Sigmoid colon (tissue), 7 donors: Measurements from ENCODE around the gene IGF2BP3. TPM values are rescaled to one million over a fixed set of nuclear protein-coding genes. Genes with fewer than 3 reads are reported as not detected.

Experiments
- DNase-seq: peaks from one replicate; pipeline ENCODE4 v3.0.0-alpha.2; 2019
- H3K27ac ChIP-seq, 4 donors: fragments of 200-600 bp; sonication (generic); one replicate each; pipeline ENCODE4 v1.5.1; 2016 to 2019; ENCODE audit warnings: mild to moderate bottlenecking in 1 of 4
- H3K27me3 ChIP-seq, 3 donors: fragments of 200-600 bp; sonication (generic); one replicate each; pipeline ENCODE4 v1.5.1; 2019; ENCODE audit warnings: mild to moderate bottlenecking in 1 of 3
- H3K36me3 ChIP-seq, 4 donors: fragments of 200-600 bp; sonication (generic); one replicate each; pipeline ENCODE4 v1.5.1; 2016 to 2019
- H3K4me1 ChIP-seq, 4 donors: fragments of 200-600 bp; sonication (generic); one replicate each; pipeline ENCODE4 v1.5.1; 2017 to 2019
- H3K4me3 ChIP-seq, 4 donors: fragments of 200-600 bp; sonication (generic); one replicate each; pipeline ENCODE4 v1.5.1; 2017 to 2019; ENCODE audit warnings: mild to moderate bottlenecking in 2 of 4, moderate library complexity in 1 of 4
- H3K9me3 ChIP-seq, 4 donors: fragments of 200-600 bp in 3 of 4; sonication (generic) in 3 of 4; one replicate each; pipeline versions ENCODE4 v1.5.1 to v1.6.1; 2013 to 2019
- CTCF ChIP-seq, 4 experiments: fragments of 450-650 bp in 3 of 4; fragments of 200-600 bp in 1 of 4; IDR thresholded peaks; one replicate each; pipeline ENCODE4 v1.5.1; 2016 to 2019; ENCODE audit warnings: antibody characterized with exemption in 4 of 4, mild to moderate bottlenecking in 3 of 4, moderate library complexity in 2 of 4
- EP300 ChIP-seq, 4 donors: sonication (generic); formaldehyde crosslinking; IDR thresholded peaks; one replicate each; pipeline ENCODE4 v1.6.1; 2017; ENCODE audit warnings: antibody characterized with exemption in 4 of 4
- POLR2A ChIP-seq, 2 donors: fragments of 450-650 bp; IDR thresholded peaks; one replicate each; pipeline ENCODE4 v1.6.1; 2016; ENCODE audit warnings: antibody characterized with exemption in 2 of 2, mild to moderate bottlenecking in 2 of 2, moderate library complexity in 2 of 2
- POLR2AphosphoS5 ChIP-seq, 4 donors: sonication (generic); formaldehyde crosslinking; IDR thresholded peaks; one replicate each; pipeline ENCODE4 v1.6.1; 2017; ENCODE audit warnings: antibody characterized with exemption in 4 of 4
- WGBS, 2 donors: extraction: QIAGEN DNeasy Blood & Tissue Kit; methylation state at CpG; one replicate each; pipeline ENCODE4 v1.1.7; 2013; 5-methylcytosine and 5-hydroxymethylcytosine counted together
- intact Hi-C: fragments of 100-400 bp; cut with DNase I; formaldehyde crosslinking; loops from one replicate; pipeline ENCODE4 v1.15.1; 2023
- polyA plus RNA-seq, 3 donors: library from polyadenylated mRNA; stranded (reverse); fragments of 200-250 nt; gene quantifications; one replicate each; pipeline ENCODE4 v1.2.3, GENCODE V29; 2013
- total RNA-seq, 4 donors: library from RNA; depleted of rRNA; stranded (reverse); fragments of >200 nt; gene quantifications; one replicate each; pipeline ENCODE4 v1.1.0, GENCODE V29; 2016
- donor health status: healthy with polysubstance abuse.
- donor health status: Bipolar disorder and iron deficiency.
- donor health status: healthy.

Gene IGF2BP3
- total and polyA plus RNA-seq, 7 donors: under 0.01 to 1.9 (median 1.2) TPM; not detected in 2

GRCh38 chr7:23338439-23338838 lies 131.9 kb downstream of the IGF2BP3 start:
- DNase-seq: no peak
- Histone ChIP-seq H3K4me1 (peaks cover 0 to 7% (median 3%) of the 10 kb centered on the region in 4 donors), H3K27me3 (no peaks in the 10 kb centered on the region), H3K27ac (no peak overlapping the region), H3K4me3 (no peak overlapping the region), H3K36me3 (no peaks in the 10 kb centered on the region), H3K9me3 (peaks cover 0 to 5% (median 0%) of the 10 kb centered on the region in 4 donors)
- WGBS, 2 donors: 54 to 87% methylated on average over 2 of the region's 2 CpGs
- no peak for TF ChIP-seq CTCF (IDR thresholded peaks at IDR 0.05)
- TF ChIP-seq POLR2AphosphoS5 (IDR thresholded peaks at IDR 0.05): no peak
- no peak for TF ChIP-seq EP300 (IDR thresholded peaks at IDR 0.05)
- intact Hi-C loops: no loop called here

GRCh38 chr7:23337374-23337773 lies 132.9 kb downstream of the IGF2BP3 start:
- Histone ChIP-seq H3K27ac (no peak overlapping the region), H3K9me3 (peaks cover 0 to 5% (median 0%) of the 10 kb centered on the region in 4 donors), H3K27me3 (no peaks in the 10 kb centered on the region), H3K36me3 (no peaks in the 10 kb centered on the region), H3K4me1 (peaks cover 0 to 8% (median 4%) of the 10 kb centered on the region in 4 donors), H3K4me3 (no peak overlapping the region)
- no peak for TF ChIP-seq EP300 (IDR thresholded peaks at IDR 0.05)
- TF ChIP-seq POLR2AphosphoS5 (IDR thresholded peaks at IDR 0.05): no peak
- TF ChIP-seq CTCF (IDR thresholded peaks at IDR 0.05): no peak
- no peak for TF ChIP-seq POLR2A (IDR thresholded peaks at IDR 0.05)
- no peak for DNase-seq
- intact Hi-C loops: no loop called here

- Histone ChIP-seq H3K36me3 (no peaks in the 10 kb centered on the region), H3K9me3 (peaks cover 0 to 5% (median 0%) of the 10 kb centered on the region in 4 donors), H3K27ac (no peak overlapping the region), H3K27me3 (no peaks in the 10 kb centered on the region), H3K4me1 (peaks cover 0 to 12% (median 4%) of the 10 kb centered on the region in 4 donors), H3K4me3 (no peak overlapping the region)
- TF ChIP-seq CTCF (IDR thresholded peaks at IDR 0.05) (no peak), POLR2A (IDR thresholded peaks at IDR 0.05) (no peak), POLR2AphosphoS5 (IDR thresholded peaks at IDR 0.05) (no peak), EP300 (IDR thresholded peaks at IDR 0.05) (no peak)
- intact Hi-C loops: no loop called here
- WGBS, 2 donors: 76 to 88% methylated on average over 6 of the region's 6 CpGs
- no peak for DNase-seq
Measured at GRCh38 chr7:23336799-23337283, 133.4 kb downstream of the IGF2BP3 start.

GRCh38 chr7:23336086-23336485 lies 134.2 kb downstream of the IGF2BP3 start:
- TF ChIP-seq CTCF (IDR thresholded peaks at IDR 0.05): no peak
- no peak for TF ChIP-seq EP300 (IDR thresholded peaks at IDR 0.05)
- no peak for TF ChIP-seq POLR2A (IDR thresholded peaks at IDR 0.05)
- intact Hi-C loops: no loop called here
- 59 to 70% methylated on average over 3 of the region's 3 CpGs for WGBS, 2 donors
- Histone ChIP-seq H3K4me3 (no peak overlapping the region), H3K27ac (no peak overlapping the region), H3K4me1 (peaks cover 0 to 12% (median 4%) of the 10 kb centered on the region in 4 donors), H3K36me3 (no peaks in the 10 kb centered on the region), H3K9me3 (peaks cover 0 to 5% (median 0%) of the 10 kb centered on the region in 4 donors), H3K27me3 (no peaks in the 10 kb centered on the region)
- no peak for DNase-seq

- no peak for DNase-seq
- intact Hi-C loops: no loop called here
- Histone ChIP-seq H3K4me3 (no peak overlapping the region), H3K27ac (no peak overlapping the region), H3K9me3 (peaks cover 0 to 5% (median 0%) of the 10 kb centered on the region in 4 donors), H3K27me3 (no peaks in the 10 kb centered on the region), H3K4me1 (peaks cover 0 to 12% (median 4%) of the 10 kb centered on the region in 4 donors), H3K36me3 (no peaks in the 10 kb centered on the region)
- no peak for TF ChIP-seq POLR2AphosphoS5 (IDR thresholded peaks at IDR 0.05)
- no peak for TF ChIP-seq EP300 (IDR thresholded peaks at IDR 0.05)
- no peak for TF ChIP-seq CTCF (IDR thresholded peaks at IDR 0.05)
- no peak for TF ChIP-seq POLR2A (IDR thresholded peaks at IDR 0.05)
- WGBS, 2 donors: 12 to 48% methylated on average over 6 of the region's 6 CpGs
Measured at GRCh38 chr7:23335621-23336020, 134.7 kb downstream of the IGF2BP3 start.
